BE2C (cell line): Measurements from ENCODE around the gene NCOA6.
"Not testable (repeated sequence)": the region's sequence is repeated elsewhere in the genome, so short reads cannot be mapped to it uniquely, and the experiment has no call there.

ENCODE experiments used
- DNase-seq: peaks from one replicate; pipeline ENCODE4 v3.0.0-alpha.2; 2020
- H3K27me3 ChIP-seq: fragments of 250-450 bp; sonication (Bioruptor Pico); 2 replicates; pipeline ENCODE4 v1.5.1; 2020; ENCODE audit warnings: mild to moderate bottlenecking
- H3K36me3 ChIP-seq: fragments of 250-450 bp; sonication (Bioruptor Pico); 2 replicates; pipeline ENCODE4 v1.5.1; 2020; ENCODE audit warnings: mild to moderate bottlenecking
- H3K4me1 ChIP-seq: fragments of 250-450 bp; sonication (Bioruptor Pico); 2 replicates; pipeline ENCODE4 v1.5.1; 2020
- H3K4me3 ChIP-seq: 2 replicates; pipeline ENCODE4 v1.5.1; 2011; ENCODE audit warnings: low read depth, low read length
- H3K9me3 ChIP-seq: fragments of 250-450 bp; sonication (Bioruptor Pico); 2 replicates; pipeline ENCODE4 v1.5.1; 2020
- CTCF ChIP-seq: IDR thresholded peaks from 2 replicates; pipeline ENCODE4 v1.5.1; 2012; ENCODE audit warnings: mild to moderate bottlenecking, low read depth, low read length

The NCOA6 gene

GRCh38 chr20:34717230-34718095 lies 108.0 kb downstream of the NCOA6 start:
- no peak for TF ChIP-seq CTCF
- no peak for DNase-seq
- H3K27me3 ChIP-seq: no peaks in the 10 kb centered on the region
- no peak overlapping the region for H3K4me3 ChIP-seq
- peaks cover 9% of the 10 kb centered on the region for H3K4me1 ChIP-seq
- peaks cover 8% of the 10 kb centered on the region for H3K36me3 ChIP-seq
- H3K9me3 ChIP-seq: no peaks in the 10 kb centered on the region

- Histone ChIP-seq H3K9me3 (no peaks in the 10 kb centered on the region), H3K36me3 (peaks cover 8% of the 10 kb centered on the region), H3K4me3 (no peak overlapping the region), H3K27me3 (no peaks in the 10 kb centered on the region), H3K4me1 (peaks cover 9% of the 10 kb centered on the region)
- no peak for TF ChIP-seq CTCF
- DNase-seq: no peak
These were observed 108.6 kb downstream of the NCOA6 start for GRCh38 chr20:34716921-34717229.

- Histone ChIP-seq H3K4me3 (no peak overlapping the region), H3K27me3 (no peaks in the 10 kb centered on the region), H3K4me1 (peaks cover 9% of the 10 kb centered on the region), H3K9me3 (no peaks in the 10 kb centered on the region), H3K36me3 (peaks cover 4% of the 10 kb centered on the region)
- TF ChIP-seq CTCF: no peak
- DNase-seq: no peak
These were observed 110.1 kb downstream of the NCOA6 start for GRCh38 chr20:34715384-34715783.

GRCh38 chr20:34713944-34714515 lies 111.4 kb downstream of the NCOA6 start:
- not testable (repeated sequence) for H3K36me3 ChIP-seq, H3K4me3 ChIP-seq, DNase-seq, H3K4me1 ChIP-seq, H3K9me3 ChIP-seq, H3K27me3 ChIP-seq

- Histone ChIP-seq H3K4me3 (no peak overlapping the region), H3K27me3 (no peaks in the 10 kb centered on the region), H3K4me1 (peaks cover 9% of the 10 kb centered on the region), H3K36me3 (peaks cover 4% of the 10 kb centered on the region), H3K9me3 (no peaks in the 10 kb centered on the region)
- no peak for TF ChIP-seq CTCF
- DNase-seq: peak; percentile 76
These were observed 112.1 kb downstream of the NCOA6 start for GRCh38 chr20:34713194-34713943.

- Histone ChIP-seq H3K4me1 (peaks cover 9% of the 10 kb centered on the region), H3K4me3 (no peak overlapping the region), H3K9me3 (no peaks in the 10 kb centered on the region), H3K36me3 (peaks cover 4% of the 10 kb centered on the region), H3K27me3 (no peaks in the 10 kb centered on the region)
- TF ChIP-seq CTCF: no peak
- no peak for DNase-seq
These were observed 112.8 kb downstream of the NCOA6 start for GRCh38 chr20:34712525-34713192.
